ENCODE data around the gene MAGEH1.

- no peak for TF ChIP-seq CTCF (IDR thresholded peaks at IDR 0.05; ENCODE audit: control extremely low read depth in 1 of 3, insufficient read depth in 1 of 3, low read depth in 1 of 3, low read length in 3 of 3)
- TF ChIP-seq POLR2AphosphoS5 (IDR thresholded peaks at IDR 0.05; ENCODE audit: low read depth, low read length): no peak
These were observed 33.0 kb downstream of the MAGEH1 start for GRCh38 chrX:55484948-55485347.
